OCI-LY3 (cell line): Measurements from ENCODE around the gene CCDC141.
"Not testable (repeated sequence)": the region's sequence is repeated elsewhere in the genome, so short reads cannot be mapped to it uniquely, and the experiment has no call there.

Experiments used
- EZH2phosphoT487 ChIP-seq: fragments of 200-600 bp; shearing (Covaris generic); IDR thresholded peaks from 2 replicates; pipeline ENCODE4 v1.6.1; 2018; ENCODE audit warnings: antibody characterized with exemption, mixed run types, low read depth
- TF ChIP-seq, protein P1 (sequence below): fragments of 200-600, 300-600 bp; sonication (generic); IDR thresholded peaks from 2 replicates; pipeline ENCODE4 v1.5.1; 2014; ENCODE audit warnings: antibody characterized with exemption, low read length, low read depth

GRCh38 chr2:179014189-179014588 lies 35.7 kb downstream of the CCDC141 start:
- TF ChIP-seq, protein P1, sequence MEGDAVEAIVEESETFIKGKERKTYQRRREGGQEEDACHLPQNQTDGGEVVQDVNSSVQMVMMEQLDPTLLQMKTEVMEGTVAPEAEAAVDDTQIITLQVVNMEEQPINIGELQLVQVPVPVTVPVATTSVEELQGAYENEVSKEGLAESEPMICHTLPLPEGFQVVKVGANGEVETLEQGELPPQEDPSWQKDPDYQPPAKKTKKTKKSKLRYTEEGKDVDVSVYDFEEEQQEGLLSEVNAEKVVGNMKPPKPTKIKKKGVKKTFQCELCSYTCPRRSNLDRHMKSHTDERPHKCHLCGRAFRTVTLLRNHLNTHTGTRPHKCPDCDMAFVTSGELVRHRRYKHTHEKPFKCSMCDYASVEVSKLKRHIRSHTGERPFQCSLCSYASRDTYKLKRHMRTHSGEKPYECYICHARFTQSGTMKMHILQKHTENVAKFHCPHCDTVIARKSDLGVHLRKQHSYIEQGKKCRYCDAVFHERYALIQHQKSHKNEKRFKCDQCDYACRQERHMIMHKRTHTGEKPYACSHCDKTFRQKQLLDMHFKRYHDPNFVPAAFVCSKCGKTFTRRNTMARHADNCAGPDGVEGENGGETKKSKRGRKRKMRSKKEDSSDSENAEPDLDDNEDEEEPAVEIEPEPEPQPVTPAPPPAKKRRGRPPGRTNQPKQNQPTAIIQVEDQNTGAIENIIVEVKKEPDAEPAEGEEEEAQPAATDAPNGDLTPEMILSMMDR: not testable (repeated sequence)
- TF ChIP-seq EZH2phosphoT487: not testable (repeated sequence)
